Keratinocyte (primary cell): ENCODE data around the gene PSMG2. TPM values are rescaled to one million over a fixed set of nuclear protein-coding genes. Genes with fewer than 3 reads are reported as not detected.

Source experiments
- DNase-seq: peaks from one replicate; pipeline ENCODE4 v3.0.0-alpha.2; 2011; ENCODE audit warnings: low read depth, missing footprints, low spot score
- FAIRE-seq: peaks from 2 replicates; lab custom pipeline; 2011; peaks lifted over from hg19 to GRCh38; lab: Jason Lieb, UNC
- H2AFZ ChIP-seq: 2 replicates; pipeline ENCODE4 v1.6.0; 2012; ENCODE audit warnings: low read length, control low read depth, inconsistent platforms; ENCODE audit not compliant: control insufficient read depth
- H3K27ac ChIP-seq: 2 replicates; pipeline ENCODE4 v1.5.1; 2011; ENCODE audit warnings: low read length; ENCODE audit not compliant: control insufficient read depth, insufficient read depth
- H3K27me3 ChIP-seq: 3 replicates; pipeline ENCODE4 v1.6.0; 2011; ENCODE audit warnings: low read length; ENCODE audit not compliant: control insufficient read depth, insufficient read depth; ENCODE audit errors: extremely low read depth
- H3K36me3 ChIP-seq, 2 experiments: 2 replicates in 1 of 2; 3 replicates in 1 of 2; pipeline ENCODE4 v1.5.1; 2011; ENCODE audit warnings: low read length in 2 of 2, mild to moderate bottlenecking in 1 of 2; ENCODE audit not compliant: control insufficient read depth in 2 of 2, insufficient read depth in 2 of 2; ENCODE audit errors: extremely low read depth in 1 of 2
- H3K4me1 ChIP-seq: 3 replicates; pipeline ENCODE4 v1.5.1; 2011; ENCODE audit warnings: low read length; ENCODE audit not compliant: control insufficient read depth, insufficient read depth; ENCODE audit errors: extremely low read depth
- H3K4me2 ChIP-seq: 3 replicates; pipeline ENCODE4 v1.6.0; 2011; ENCODE audit warnings: low read depth, low read length; ENCODE audit not compliant: control insufficient read depth, insufficient read depth; ENCODE audit errors: extremely low read depth
- H3K4me3 ChIP-seq, 3 experiments: fragments of 200-600 bp in 1 of 3; sonication (generic) in 1 of 3; 2 replicates in 2 of 3; 3 replicates in 1 of 3; pipeline ENCODE4 v1.5.1; 2011 to 2016; ENCODE audit warnings: low read length in 3 of 3, mild to moderate bottlenecking in 3 of 3, control low read depth in 2 of 3, inconsistent platforms in 1 of 3, low read depth in 1 of 3, mixed read lengths in 1 of 3, mixed run types in 1 of 3, moderate library complexity in 1 of 3; ENCODE audit not compliant: control insufficient read depth in 2 of 3, insufficient read depth in 2 of 3; ENCODE audit errors: extremely low read depth in 1 of 3
- H3K79me2 ChIP-seq: 2 replicates; pipeline ENCODE4 v1.6.0; 2012; ENCODE audit warnings: low read length; ENCODE audit not compliant: control insufficient read depth, insufficient read depth
- H3K9ac ChIP-seq: 3 replicates; pipeline ENCODE4 v1.6.0; 2011; ENCODE audit warnings: low read length; ENCODE audit not compliant: control insufficient read depth, insufficient read depth; ENCODE audit errors: extremely low read depth
- H3K9me1 ChIP-seq: 3 replicates; pipeline ENCODE4 v1.6.0; 2011; ENCODE audit warnings: low read length; ENCODE audit not compliant: control insufficient read depth, insufficient read depth; ENCODE audit errors: extremely low read depth
- H3K9me3 ChIP-seq: 2 replicates; pipeline ENCODE4 v1.5.1; 2012; ENCODE audit warnings: low read depth, low read length; ENCODE audit not compliant: control insufficient read depth
- H4K20me1 ChIP-seq: 3 replicates; pipeline ENCODE4 v1.6.0; 2011; ENCODE audit warnings: low read length; ENCODE audit not compliant: control insufficient read depth, insufficient read depth; ENCODE audit errors: extremely low read depth
- CTCF ChIP-seq, 3 experiments: IDR thresholded peaks in 1 of 3; conservative IDR thresholded peaks in 1 of 3; optimal IDR thresholded peaks in 1 of 3; 2 replicates in 2 of 3; 3 replicates in 1 of 3; pipeline versions ENCODE3 to v1.5.1; 2011; ENCODE audit warnings: low read length in 3 of 3, mild to moderate bottlenecking in 3 of 3, moderate library complexity in 2 of 3, control low read depth in 1 of 3, inconsistent platforms in 1 of 3; ENCODE audit not compliant: insufficient read depth in 2 of 3; ENCODE audit errors: extremely low read depth in 1 of 3
- EZH2 ChIP-seq: IDR thresholded peaks from one replicate; pipeline ENCODE4 v1.6.1; 2012; ENCODE audit warnings: inconsistent platforms, mild to moderate bottlenecking, low read length, moderate library complexity
- dilution Hi-C: fragments of 300-500 bp; cut with MboI; formaldehyde crosslinking; loops from one replicate; pipeline ENCODE4 v1.7.0; 2020; ENCODE audit warnings: low sequenced_read_pairs; ENCODE audit not compliant: extremely low pct_ligation_motif_present
- polyA plus RNA-seq, 5 experiments: library from polyadenylated mRNA; depleted of rRNA in 3 of 5; stranded (reverse) in 3 of 5; stranded (forward) in 1 of 5; unstranded in 1 of 5; fragments of >200 nt; gene quantifications; 1 replicate in 1 of 5; 2 replicates in 3 of 5; 3 replicates in 1 of 5; pipeline versions ENCODE4 v1.2.1 to v1.2.3, GENCODE V29; 2011 to 2012; ENCODE audit warnings: missing spikeins in 2 of 5, low read depth in 1 of 5, low replicate concordance in 1 of 5

Gene PSMG2
- polyA plus RNA-seq, 1 donor (not counting 4 experiments of a cell fraction or from before 2014, with no cell fraction given): 69.3 TPM

DNA sequence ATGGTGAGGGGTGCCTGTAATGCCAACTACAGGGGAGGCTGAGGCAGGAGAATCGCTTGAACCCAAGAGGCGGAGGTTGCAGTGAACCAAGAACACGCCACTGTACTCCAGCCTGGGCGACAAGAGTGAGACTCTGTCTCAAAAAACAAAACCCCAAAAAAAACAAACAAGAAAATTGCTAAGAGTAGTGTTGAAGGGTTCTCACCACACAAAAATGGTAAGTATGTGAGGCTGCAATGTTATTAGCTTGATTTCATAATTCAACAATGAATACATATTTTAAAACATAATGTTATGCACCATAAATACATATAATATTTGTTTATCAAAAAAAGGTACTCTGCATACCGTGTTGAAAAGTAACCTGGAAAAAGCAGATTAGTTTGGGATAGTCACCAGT is 45.8 kb downstream of the PSMG2 start:
- DNase-seq: no peak
- no peaks in the 10 kb centered on the region for H3K79me2 ChIP-seq
- no peaks in the 10 kb centered on the region for H4K20me1 ChIP-seq
- no peaks in the 10 kb centered on the region for H3K27me3 ChIP-seq
- H2AFZ ChIP-seq: no peak overlapping the region
- no peak overlapping the region for H3K4me2 ChIP-seq
- H3K9me3 ChIP-seq: no peaks in the 10 kb centered on the region
- dilution Hi-C loops: loop anchor here (25.0 kb wide), 1 partner anchor 164 kb away; no protein-coding TSS in a partner anchor
- peaks cover 20% of the 10 kb centered on the region for H3K4me1 ChIP-seq
- FAIRE-seq: no peak
- no peak overlapping the region for H3K9ac ChIP-seq
- no peaks in the 10 kb centered on the region for H3K9me1 ChIP-seq
- no peaks in the 10 kb centered on the region for H3K36me3 ChIP-seq
- TF ChIP-seq CTCF (optimal IDR thresholded peaks at IDR 0.05 in 1 of 3, IDR thresholded peaks at IDR 0.05 in 1 of 3, conservative IDR thresholded peaks at IDR 0.05 in 1 of 3; ENCODE audit: extremely low read depth in 1 of 3, insufficient read depth in 2 of 3, low read length in 3 of 3): no peak
- TF ChIP-seq EZH2: no peak
- H3K4me3 ChIP-seq: no peak overlapping the region
- H3K27ac ChIP-seq: no peak overlapping the region

DNA sequence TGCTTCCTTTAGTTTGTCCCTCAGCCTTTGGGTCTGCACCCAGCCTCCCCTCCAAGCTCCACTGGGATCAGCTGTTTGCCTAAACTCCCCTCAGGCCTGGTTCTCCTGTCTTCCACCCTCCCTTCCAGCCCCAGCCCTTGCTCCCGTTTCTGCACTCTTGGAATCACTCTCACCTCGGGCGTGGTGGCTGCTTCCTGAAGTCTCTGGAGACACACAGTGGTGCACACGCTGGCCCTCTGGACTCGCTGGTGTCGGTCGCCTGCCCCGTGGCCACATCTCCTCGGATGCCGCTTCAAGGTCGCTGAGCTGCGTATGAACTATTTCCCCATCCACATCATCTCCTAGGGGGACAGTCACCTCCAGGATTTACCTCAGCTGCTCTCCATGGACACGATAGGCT is 46.3 kb downstream of the PSMG2 start:
- Histone ChIP-seq H3K27me3 (no peaks in the 10 kb centered on the region), H3K27ac (no peak overlapping the region), H3K9me3 (no peaks in the 10 kb centered on the region), H3K4me2 (no peak overlapping the region), H3K79me2 (no peaks in the 10 kb centered on the region), H4K20me1 (no peaks in the 10 kb centered on the region), H3K9me1 (no peaks in the 10 kb centered on the region), H3K36me3 (no peaks in the 10 kb centered on the region), H2AFZ (no peak overlapping the region), H3K9ac (no peak overlapping the region), H3K4me1 (peaks cover 19% of the 10 kb centered on the region), H3K4me3 (no peak overlapping the region)
- TF ChIP-seq EZH2 (no peak), CTCF (optimal IDR thresholded peaks at IDR 0.05 in 1 of 3, IDR thresholded peaks at IDR 0.05 in 1 of 3, conservative IDR thresholded peaks at IDR 0.05 in 1 of 3; ENCODE audit: extremely low read depth in 1 of 3, insufficient read depth in 2 of 3, low read length in 3 of 3) (no peak)
- FAIRE-seq: no peak
- dilution Hi-C loops: loop anchor here (25.0 kb wide), 1 partner anchor 163 kb away; no protein-coding TSS in a partner anchor
- DNase-seq: no peak
